HG03575 (cell line): ENCODE measurements around the gene SYNJ1.
"Not testable (repeated sequence)": the region's sequence is repeated elsewhere in the genome, so short reads cannot be mapped to it uniquely, and the experiment has no call there.

Source experiments
- ATAC-seq: cut with Tn5 transposase; IDR thresholded peaks from one replicate; pipeline ENCODE4 v1.9.1; 2021; ENCODE audit not compliant: unreplicated experiment, insufficient number of reproducible peaks, low FRiP score; ENCODE audit errors: extremely low read depth

The SYNJ1 gene

DNA sequence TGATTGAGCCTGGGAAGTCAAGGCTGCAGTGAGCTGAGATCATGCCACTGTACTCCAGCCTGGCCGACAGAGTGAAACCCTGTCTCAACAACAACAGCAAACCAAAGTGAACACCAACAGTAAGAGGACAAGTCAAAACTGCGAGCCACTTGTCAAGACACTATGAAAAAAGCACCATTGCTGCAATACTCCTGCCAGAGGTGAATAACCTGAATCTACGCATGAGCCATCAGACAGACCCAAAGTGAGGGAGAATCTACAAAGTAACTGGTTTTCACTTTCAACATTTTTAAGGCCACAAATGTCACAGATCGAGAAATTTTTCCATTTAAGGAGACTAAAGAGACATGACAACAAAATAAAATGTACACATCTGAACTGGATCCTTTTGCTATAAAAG is 21.9 kb downstream of the SYNJ1 start:
- ATAC-seq, result no peak

DNA sequence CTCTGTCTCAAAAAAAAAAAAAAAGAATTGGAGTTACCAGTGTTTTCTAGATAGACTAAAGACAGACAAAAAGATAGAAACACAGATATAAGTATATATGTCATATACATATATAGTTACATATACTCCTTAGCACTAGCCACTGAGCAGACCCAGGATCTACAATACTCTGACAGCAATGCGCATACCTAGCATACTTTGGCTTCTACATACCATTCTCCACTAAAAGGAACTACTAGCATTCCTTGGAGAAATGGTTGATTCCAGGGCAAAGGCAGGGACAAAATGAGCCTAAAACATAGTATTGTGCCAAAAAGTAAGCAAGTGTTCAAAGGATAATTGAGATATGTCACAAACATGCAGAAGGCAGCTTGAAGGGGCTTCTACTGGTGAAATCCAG is 22.7 kb downstream of the SYNJ1 start:
- ATAC-seq, result no peak

DNA sequence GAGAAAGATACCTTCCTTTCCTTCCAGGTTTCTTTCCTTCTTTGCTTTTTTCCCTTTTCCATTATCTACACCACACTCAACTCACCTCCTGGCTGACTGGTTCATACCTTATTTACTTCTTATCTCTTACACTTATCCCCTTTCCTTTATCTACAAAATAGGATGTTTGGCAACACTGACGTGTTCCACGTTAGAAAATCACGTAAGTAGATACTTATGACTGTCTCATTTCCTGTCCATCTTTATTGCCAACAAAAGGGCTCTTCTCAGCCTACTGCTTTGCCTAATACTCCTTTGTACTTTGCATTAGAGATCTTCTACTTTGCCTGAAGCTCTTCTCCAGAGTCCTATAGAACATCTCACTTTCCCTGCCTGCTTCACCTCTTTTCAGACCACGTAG is 25.1 kb downstream of the SYNJ1 start:
- no peak for ATAC-seq

DNA sequence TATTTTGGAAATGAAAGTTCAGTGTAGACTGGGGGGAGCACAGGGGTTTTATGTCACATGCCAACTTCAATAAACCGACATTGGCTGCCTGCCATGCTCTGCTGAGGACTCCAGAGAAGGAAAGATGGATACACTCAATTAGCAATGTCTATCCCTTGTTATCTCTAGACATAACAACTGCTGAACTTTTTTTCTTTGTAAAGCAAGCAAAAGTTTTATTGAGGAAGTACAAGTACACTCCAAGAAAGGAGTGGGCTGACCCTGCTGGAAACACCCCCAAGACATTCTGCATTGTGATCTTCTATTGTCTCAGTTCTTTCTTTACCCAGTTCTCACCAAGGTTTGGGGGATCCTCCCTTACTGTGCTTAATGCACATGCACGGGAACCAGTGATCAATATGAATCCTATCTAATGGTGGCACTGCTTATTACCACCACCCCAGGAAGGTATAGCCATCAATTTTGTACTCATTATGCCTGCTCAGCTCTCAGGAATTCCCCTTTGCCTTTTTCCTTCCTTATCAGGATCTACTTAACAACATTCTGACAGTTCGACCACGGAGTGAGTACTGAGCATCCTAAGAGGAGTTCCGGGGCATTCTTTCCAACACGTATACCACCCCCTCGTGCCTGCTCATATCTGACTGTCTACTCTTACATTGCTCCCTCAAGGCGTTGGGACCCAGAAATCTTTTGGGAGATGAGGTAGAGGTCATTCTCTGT is 28.7 kb downstream of the SYNJ1 start:
- no peak for ATAC-seq

DNA sequence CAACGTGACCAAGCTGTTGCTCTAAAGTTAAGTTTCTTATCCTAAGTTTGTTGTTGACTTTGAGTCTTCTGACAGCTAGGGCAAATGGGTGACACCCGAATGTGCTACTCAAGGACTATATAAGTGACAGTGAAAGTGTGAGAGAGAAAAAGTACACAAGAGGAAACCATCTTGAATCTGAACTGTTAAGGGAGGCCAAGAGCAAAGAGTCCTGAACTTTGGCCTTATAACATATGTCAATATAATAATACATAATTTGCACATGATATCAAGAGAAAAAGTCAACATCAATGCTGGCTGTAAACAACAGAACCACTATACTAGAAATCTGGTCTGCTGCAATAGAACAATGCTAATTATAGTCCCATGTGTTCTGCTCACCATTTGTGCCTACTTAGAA is 29.5 kb downstream of the SYNJ1 start:
- no peak for ATAC-seq

DNA sequence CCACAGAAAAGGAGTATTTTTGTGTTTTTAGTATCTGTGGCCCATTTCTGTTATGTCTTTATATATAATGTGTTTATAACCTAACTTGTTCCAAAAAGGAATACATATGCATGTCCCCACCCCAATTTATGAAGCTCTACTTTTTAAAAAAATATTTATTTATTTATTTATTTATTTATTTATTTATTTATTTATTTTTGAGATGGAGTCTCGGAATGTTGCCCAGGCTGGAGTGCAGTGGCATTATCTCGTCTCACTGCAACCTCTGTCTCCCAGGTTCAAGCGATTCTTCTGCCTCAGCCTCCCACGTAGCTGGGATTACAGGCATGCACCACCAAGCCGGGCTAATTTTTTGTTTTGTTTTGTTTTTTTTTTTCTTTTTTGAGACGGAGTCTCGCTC is 32.3 kb downstream of the SYNJ1 start:
- not testable (repeated sequence) for ATAC-seq

DNA sequence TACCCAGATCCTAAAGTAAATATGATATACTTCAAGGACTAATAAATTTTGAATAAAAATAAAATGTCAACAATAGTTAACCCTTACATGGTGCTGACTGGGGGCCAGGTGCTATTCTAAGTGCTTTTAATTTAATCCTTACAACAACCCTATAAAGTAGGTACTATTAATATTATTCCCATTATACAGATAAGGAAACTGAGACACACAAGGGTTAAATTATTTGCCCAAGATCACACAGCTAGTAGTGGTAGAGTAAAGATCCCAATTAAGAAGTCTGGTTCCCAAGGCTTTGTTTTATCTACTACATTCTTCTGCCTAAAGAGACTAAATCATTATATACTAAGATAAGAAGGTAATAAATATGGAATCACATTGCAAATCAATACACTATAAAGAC is 34.2 kb downstream of the SYNJ1 start:
- no peak for ATAC-seq

DNA sequence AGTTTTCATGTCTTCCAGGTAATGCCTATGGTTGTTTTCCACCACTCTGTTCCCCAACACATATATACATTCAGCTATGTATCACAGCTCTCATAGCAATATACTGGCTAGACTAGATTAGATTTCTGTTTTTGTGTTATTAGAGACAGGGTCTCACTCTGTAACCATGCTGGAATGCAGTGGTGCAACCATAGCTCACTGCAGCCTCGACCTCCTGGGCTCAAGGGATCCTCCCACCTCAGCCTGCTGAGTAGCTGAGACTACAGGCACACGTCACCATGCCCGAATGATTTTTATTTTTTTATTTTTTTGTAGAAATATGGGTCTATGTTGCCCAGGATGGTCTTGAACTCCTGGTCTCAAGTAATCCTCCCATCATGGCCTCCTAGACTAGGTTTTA is 37.7 kb downstream of the SYNJ1 start:
- no peak for ATAC-seq

DNA sequence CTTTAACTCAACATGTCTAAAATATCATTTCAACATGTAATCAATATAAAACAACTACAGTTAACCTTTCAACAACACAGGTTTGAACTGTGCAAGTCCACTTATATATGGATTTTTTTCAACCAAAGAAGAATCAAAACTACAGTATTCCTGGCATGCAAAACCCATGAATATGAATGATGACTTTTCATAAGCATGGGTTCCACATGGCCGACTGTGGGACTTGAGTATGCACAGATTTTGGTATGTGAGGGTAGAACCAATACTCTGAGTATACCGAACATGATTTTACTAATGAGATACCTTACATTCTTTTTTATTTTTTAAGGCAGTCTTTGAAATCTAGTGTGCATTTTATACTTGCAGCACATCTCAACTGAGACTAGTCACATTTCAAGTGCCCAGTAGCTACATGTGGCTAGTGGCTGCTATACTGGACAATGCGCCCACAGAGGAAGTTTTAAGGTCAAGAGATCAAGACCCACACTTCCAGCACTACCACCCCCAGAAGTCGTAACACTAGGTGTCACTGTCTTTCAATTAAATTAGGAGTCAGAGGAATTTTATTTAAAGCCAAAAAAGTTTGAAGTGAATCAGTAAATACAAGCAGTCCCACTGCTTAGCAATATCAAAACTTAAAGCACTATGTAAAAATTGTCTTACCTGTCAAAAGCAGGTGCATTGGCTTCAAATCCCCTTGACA is 40.0 kb downstream of the SYNJ1 start:
- no peak for ATAC-seq

DNA sequence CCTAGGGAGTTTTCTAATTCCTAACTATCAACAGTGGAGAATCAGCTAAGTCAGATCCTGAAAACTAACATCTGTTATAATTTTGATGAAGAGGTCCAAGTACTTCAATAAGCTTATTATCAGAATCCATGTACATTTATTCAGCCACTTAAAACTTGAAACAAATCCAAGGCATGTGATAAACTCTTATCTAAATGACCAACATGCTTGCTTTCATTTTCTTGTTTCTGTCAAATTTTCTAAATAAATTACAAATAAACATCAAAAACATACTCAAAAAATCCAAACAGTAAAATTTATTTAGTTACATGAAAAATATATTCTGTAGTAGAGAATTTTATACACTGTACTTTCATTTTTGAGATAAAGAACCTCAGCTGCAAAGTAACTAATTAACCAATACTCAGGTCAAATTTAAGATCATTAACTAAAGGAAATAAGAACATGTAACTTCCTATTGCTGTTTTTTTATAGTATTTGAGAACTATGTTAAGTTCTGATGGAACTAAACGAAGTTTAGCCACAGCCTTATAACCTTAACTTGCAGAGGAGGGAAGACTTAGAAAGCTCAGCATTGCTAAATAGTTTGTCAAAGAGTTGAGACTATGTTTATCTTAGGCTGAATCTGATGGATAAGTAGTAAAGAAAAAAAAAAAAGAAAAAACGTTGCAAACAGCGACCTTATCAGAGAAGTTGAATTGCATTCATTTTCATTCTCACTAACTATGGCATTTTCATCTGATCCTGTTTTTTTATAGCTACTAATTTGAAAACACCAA is 44.9 kb downstream of the SYNJ1 start:
- ATAC-seq, result no peak

DNA sequence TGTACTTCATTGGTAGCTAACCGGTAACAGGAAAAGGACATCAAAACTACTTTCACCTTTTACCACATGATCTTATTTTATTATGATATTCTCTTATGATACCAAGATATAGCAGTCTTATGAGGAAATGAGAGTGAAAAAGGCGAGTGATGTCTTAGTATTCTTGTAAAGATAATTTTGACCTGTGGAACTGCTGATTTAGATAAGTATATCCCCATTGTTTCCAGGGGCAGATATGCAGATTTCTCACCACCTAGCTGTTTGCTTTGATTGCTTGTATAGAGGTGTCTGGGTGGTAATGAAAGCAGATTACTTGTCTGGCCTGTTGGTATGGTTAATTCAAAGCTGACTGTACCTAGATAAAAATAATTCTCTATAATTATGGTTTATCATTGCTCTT is 53.1 kb downstream of the SYNJ1 start:
- ATAC-seq, result no peak

DNA sequence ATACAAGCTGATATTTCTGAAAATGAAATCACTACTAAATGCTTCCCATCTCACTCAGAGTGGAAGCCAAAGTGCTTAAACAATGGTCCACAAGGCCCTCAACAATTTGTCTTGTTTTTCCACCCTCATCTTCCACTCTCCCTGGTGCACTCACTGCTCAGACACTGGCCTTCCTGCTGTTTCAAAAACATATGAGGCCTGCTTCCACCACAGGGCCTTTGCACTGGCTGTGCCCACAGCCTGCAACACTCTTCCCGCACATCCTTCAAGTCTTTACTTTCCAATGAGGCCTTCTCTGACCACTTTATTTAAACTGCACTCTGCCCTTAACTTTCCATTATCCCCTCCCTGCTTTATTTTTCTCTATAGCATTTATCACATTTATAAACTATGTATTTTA is 53.8 kb downstream of the SYNJ1 start:
- ATAC-seq, result no peak

DNA sequence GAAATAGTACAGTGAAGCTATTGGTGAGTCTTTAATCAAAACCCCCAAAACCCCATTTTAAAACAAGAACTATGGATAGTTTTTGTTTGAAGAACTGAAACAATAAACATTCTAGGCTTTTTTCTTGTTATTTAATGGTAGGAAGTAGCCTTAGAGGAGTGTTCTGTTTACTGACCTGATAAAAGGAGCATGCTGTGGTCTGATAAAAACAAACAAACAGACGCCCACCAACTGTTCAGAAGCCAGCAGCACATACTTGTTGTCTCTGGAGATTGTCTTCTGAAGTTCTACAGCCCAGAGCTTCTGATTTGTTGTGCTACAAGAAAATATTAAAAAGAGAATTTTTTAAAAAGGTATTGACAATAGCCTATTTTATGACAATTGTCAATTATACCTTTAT is 61.6 kb downstream of the SYNJ1 start:
- ATAC-seq, result no peak

DNA sequence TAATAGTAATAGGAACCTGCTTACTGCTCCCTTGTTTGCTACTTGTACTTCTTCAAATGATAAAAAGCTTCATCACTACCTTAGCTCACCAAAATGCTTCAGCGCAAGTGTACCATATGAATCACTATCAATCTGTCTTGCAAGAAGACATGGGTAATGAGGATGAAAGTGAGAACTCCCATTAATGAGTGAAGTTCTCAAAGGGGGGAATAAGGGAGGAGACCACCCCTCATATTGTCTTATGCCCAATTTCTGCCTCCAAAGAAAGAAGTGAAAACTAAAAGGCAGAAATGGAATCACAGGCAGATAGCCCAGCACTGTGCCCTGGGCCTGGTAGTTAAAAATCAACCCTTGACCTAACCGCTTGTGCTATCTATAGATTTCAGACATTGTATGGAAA is 63.7 kb downstream of the SYNJ1 start:
- not testable (repeated sequence) for ATAC-seq

DNA sequence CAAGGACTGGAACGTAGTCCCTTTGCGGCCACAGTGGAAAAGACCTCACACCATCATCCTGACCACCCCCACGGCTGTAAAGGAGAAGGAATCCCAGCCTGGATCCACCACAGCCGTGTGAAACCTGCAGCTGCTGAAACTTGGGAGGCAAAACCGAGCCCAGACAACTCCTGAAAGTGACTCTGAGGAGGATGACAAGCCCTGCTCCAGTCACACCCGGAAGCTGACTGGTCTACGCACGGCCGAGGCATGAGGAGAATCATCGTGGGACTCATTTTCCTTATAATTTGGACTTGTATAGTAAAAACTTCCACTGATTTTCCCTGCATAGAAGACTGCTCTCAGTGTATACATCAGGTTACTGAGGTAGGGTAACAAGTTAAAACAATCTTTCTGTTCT is 65.8 kb downstream of the SYNJ1 start:
- not testable (repeated sequence) for ATAC-seq

DNA sequence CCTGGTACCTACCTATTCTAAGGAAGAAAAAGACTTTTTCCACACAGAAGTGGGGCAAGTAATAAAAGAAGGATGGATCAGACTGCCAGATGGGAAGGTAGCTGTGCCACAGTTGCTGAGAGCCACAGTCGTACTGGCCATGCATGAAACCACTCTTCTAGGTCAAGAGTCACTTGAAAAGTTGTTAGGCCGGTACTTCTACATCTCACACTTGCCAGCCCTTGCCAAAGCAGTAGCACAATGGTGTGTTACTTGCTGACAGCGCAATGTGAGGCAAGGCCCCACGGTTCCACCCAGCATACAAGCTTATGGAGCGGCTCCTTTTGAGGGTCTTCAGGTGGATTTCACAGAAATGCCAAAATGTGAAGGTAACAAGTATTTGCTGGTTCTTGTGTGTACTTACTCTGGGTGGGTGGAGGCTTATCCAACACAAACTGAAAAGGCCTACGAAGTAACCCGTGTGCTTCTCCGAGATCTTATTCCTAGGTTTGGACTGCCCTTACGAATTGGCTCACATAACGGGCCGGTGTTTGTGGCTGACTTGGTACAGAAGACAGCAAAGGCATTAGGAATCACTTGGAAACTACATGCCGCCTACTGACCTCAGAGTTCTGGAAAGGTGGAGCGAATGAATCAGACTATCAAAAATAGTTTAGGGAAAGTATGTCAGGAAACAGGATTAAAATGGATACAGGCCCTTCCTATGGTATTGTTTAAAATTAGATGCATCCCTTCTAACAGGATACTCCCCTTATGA is 66.6 kb downstream of the SYNJ1 start:
- ATAC-seq, result not testable (repeated sequence)

DNA sequence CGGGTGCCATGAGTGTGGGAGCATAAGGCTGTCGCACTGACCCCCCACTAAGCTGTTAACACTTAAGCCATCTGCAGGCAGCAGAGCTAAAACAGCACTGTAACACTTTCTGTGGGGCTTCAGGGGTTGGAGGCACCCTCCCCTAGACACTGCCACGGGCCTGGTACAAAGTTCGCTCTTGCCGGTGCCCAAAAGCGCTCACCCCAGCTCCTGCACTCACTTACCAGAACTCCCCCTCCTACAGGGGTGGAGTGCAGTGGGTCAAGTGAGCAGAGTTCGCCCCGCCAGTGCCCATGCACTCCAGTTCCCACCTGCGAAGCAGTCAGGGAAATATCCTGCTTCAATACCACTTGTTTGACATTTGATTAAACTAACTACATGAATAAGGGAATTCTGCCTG is 69.3 kb downstream of the SYNJ1 start:
- ATAC-seq, result no peak

DNA sequence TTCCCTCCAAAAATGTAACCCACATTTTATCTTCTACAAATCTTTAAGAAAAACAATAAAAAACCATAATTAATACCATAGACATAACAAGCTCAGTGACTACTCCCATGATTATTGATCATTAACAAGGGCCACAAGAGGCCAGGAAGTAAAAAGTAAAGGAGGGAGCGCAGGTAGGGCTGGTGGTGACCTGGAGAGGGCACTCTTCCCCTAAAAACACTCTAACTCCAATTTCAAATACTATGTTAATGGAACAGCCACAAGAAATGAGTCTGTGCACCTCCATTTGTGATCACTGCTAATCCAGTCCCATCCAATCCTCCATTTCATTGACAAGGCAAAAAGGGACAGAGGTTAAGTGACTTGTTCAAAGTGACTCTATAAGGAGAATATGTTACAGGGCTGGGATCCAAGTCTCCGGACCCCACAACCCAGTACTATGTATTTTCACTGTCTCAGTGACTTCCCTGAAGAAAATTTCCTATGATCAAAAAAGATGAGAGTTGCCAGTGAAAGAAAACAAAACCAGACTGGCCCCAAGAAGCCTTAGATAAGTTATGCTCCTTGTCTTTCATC is 74.4 kb downstream of the SYNJ1 start:
- no peak for ATAC-seq

DNA sequence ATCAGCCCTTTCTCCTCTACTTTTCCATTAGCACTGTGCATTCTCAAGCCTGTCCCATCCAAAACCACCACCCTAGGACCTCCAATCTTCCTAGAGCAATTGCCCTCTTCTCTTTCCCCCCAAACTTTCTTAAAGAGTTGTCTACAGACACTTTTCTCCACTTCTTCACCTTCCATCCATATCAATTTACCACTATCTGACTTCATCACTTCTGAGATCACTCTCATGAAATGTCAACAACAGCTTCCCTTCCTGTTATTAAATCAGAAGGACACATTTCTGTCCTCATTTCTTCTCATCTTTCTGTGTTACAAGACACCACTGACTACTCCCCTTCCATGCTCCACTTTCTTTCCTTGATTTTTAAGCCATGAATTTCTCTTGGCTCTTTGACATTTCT is 79.6 kb downstream of the SYNJ1 start:
- ATAC-seq, result no peak
